ENCODE data around the gene TOMM20L. TPM values are rescaled to one million over a fixed set of nuclear protein-coding genes. Genes with fewer than 3 reads are reported as not detected.

Gene TOMM20L
- total RNA-seq, 1 experiment from 2014 or later, result not detected

DNA sequence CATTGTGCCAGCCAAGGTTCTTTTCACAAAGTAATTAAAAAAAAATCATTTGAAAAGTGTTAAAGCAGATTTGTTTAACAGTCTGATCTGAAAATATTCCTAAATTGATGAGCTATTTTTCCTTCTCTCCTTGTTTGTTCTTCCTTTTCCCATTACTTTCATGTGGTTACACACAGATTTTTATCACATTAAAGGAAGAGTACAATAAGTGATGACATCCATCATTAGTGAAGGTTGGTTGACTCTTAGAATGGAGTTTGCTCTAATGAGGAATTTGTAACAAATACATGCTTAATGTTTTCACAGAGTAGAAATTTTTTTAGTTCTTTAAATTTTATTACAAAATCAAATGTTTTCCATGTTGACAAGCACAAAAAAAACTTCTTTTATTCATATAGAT lies 18.9 kb upstream of the TOMM20L start:
- Histone ChIP-seq H2BK12ac (ENCODE audit: insufficient read length, low read depth, low read length) (no peak overlapping the region), H3K23me2 (ENCODE audit: insufficient read length, low read depth, low read length, poor library complexity, severe bottlenecking) (no peaks in the 10 kb centered on the region), H4K5ac (ENCODE audit: insufficient read length, low read depth, low read length) (no peak overlapping the region), H3K14ac (ENCODE audit: insufficient read depth, low read length) (no peak overlapping the region), H3K4me1 (ENCODE audit: insufficient read depth, low read length) (no peaks in the 10 kb centered on the region), H3K79me2 (ENCODE audit: insufficient read depth, low read length) (no peaks in the 10 kb centered on the region), H2BK15ac (ENCODE audit: low read depth, low read length) (no peak overlapping the region), H2BK5ac (ENCODE audit: insufficient read length, low read length) (no peak overlapping the region), H3K79me1 (ENCODE audit: insufficient read depth, low read depth, low read length, poor library complexity, severe bottlenecking) (no peaks in the 10 kb centered on the region), H2AFZ (ENCODE audit: low read length) (no peak overlapping the region), H2BK20ac (ENCODE audit: low read depth, low read length, poor library complexity, severe bottlenecking) (no peak overlapping the region), H3K27me3 (ENCODE audit: insufficient read depth, low read length) (no peaks in the 10 kb centered on the region), H3K9ac (ENCODE audit: extremely low read depth, insufficient read length, low read length) (no peak overlapping the region), H2BK120ac (ENCODE audit: low read depth, low read length, poor library complexity, severe bottlenecking) (no peak overlapping the region), H3K4me2 (ENCODE audit: insufficient read depth, insufficient read length, low read length) (no peak overlapping the region), H3K56ac (ENCODE audit: insufficient read length, low read depth, low read length) (no peak overlapping the region), H3K23ac (ENCODE audit: insufficient read length, low read depth, low read length) (no peak overlapping the region), H4K91ac (ENCODE audit: insufficient read length, low read depth, low read length) (no peak overlapping the region), H3K27ac (ENCODE audit: insufficient read length, low read depth, low read length) (no peak overlapping the region), H3K4ac (ENCODE audit: low read depth, low read length) (no peak overlapping the region), H2AK5ac (ENCODE audit: insufficient read length, low read length) (no peak overlapping the region), H3K18ac (ENCODE audit: insufficient read length, low read depth, low read length) (no peak overlapping the region), H3T11ph (ENCODE audit: low read length) (no peak overlapping the region), H3K9me3 (ENCODE audit: control insufficient read depth, low read depth, low read length) (no peaks in the 10 kb centered on the region), H4K20me1 (ENCODE audit: control insufficient read depth, insufficient read depth, insufficient read length) (no peaks in the 10 kb centered on the region), H4K8ac (replicated peaks; ENCODE audit: insufficient read length, low read depth, low read length) (no peak overlapping the region)
- H3K9me3 Mint-ChIP-seq, result no peaks in the 10 kb centered on the region; a peak in 2 of 5 replicates
- no peak for DNase-seq
- no peaks in the 10 kb centered on the region for H3K27me3 Mint-ChIP-seq (ENCODE audit: low read depth)
- no peak for TF ChIP-seq CTCF (conservative IDR thresholded peaks at IDR 0.05)
- no peaks in the 10 kb centered on the region for H3K4me1 Mint-ChIP-seq
- H3K27ac Mint-ChIP-seq, result no peak overlapping the region
- no peak overlapping the region for H3K4me3 Mint-ChIP-seq
- peaks cover 15 to 28% (median 18%) of the 10 kb centered on the region in 3 experiments; a peak in 5 of 7 replicates for H3K36me3 Mint-ChIP-seq (ENCODE audit: insufficient read depth in 1 of 3, low read depth in 3 of 3)
